Activated B cell treated with CpG ODN at 0.5 μM for 24 hours (primary cell): ENCODE data around the gene SYNE4. TPM values are rescaled to one million over a fixed set of nuclear protein-coding genes. Genes with fewer than 3 reads are reported as not detected.

ENCODE experiments used
- ATAC-seq: fragments of 200-7000 bp; cut with Tn5 transposase; one replicate; pipeline ENCODE4 v1.10.0; 2021; ENCODE audit warnings: low read depth, mild to moderate bottlenecking, moderate library complexity
- CTCF ChIA-PET: fragments of 350-600 bp; sonication (Branson Sonifier 250); formaldehyde crosslinking; loops from one replicate; lab custom pipeline; 2021; ENCODE audit warnings: antibody characterized with exemption; lab: Charles Lee
- POLR2A ChIA-PET: fragments of 350-600 bp; sonication (Branson Sonifier 250); formaldehyde crosslinking; loops from one replicate; lab custom pipeline; 2021; ENCODE audit warnings: antibody characterized with exemption; lab: Charles Lee
- DNase-seq: peaks from one replicate; pipeline ENCODE4 v3.0.0; 2022
- H3K27ac Mint-ChIP-seq: one replicate; pipeline ENCODE4 v1.8.0; 2020; ENCODE audit warnings: mixed read lengths
- H3K27me3 Mint-ChIP-seq: one replicate; pipeline ENCODE4 v1.8.0; 2021; ENCODE audit warnings: mixed read lengths
- H3K36me3 Mint-ChIP-seq: one replicate; pipeline ENCODE4 v1.8.0; 2021; ENCODE audit warnings: low read depth, mixed read lengths
- H3K4me1 Mint-ChIP-seq: one replicate; pipeline ENCODE4 v1.8.0; 2021; ENCODE audit warnings: mixed read lengths
- H3K4me3 Mint-ChIP-seq: one replicate; pipeline ENCODE4 v1.8.0; 2020; ENCODE audit warnings: mild to moderate bottlenecking, mixed read lengths
- H3K9me3 Mint-ChIP-seq: one replicate; pipeline ENCODE4 v1.8.0; 2020; ENCODE audit warnings: mixed read lengths
- CTCF ChIP-seq: fragments of 200-600 bp; IDR thresholded peaks from one replicate; pipeline ENCODE4 v1.8.0; 2022; ENCODE audit warnings: antibody characterized with exemption, mild to moderate bottlenecking
- intact Hi-C: fragments of 100-400 bp; cut with micrococcal nuclease; formaldehyde crosslinking; loops from one replicate; pipeline ENCODE4 v1.15.1; 2024
- total RNA-seq: library from RNA; stranded (reverse); gene quantifications from 2 replicates; pipeline ENCODE4 v1.2.3, GENCODE V29; 2022

The SYNE4 gene
- total RNA-seq, 1 donor from 2014 or later: 3.7 TPM

DNA sequence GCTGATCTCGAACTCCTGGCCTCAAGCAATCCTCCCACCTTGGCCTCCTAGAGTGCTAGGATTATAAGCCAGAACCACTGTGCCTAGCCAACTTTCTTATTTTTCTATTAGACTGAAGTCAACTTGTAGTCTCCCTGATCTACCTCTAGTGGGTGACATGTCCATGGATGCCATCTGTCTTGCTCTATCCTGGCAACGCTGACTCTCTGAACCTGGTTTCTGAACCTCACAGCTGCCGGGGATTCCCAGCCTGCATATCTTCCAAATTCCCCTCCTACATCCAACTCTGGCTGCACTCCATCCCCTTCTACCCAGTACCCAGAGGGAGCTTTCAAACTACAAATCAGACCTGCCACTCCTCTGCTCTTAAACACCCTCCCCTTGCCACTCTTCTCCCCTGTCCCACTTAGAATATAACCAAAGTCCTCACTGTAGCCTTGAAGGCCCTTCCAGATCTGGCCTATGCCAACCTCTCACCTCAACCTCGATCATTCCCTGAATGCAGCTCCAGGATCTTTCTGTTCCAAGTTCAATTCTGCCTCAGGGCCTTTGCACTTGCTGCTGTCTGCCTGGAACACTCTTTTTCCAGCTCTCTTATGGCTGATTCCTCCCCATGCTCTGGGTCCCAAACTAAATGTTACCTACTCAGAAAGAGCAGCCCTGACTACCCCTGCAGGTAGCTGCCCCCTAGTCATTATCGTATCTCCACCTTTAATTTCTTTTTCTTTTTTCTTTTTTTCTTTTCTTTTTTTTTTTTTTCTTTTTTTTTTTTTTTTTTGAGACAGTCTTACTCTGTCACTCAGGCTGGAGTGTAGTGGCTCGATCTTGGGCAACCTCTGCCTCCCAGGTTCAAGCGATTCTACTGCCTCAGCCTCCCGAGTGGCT, 21.9 kb upstream of the SYNE4 start:
- peaks cover 9% of the 10 kb centered on the region for H3K4me1 Mint-ChIP-seq
- DNase-seq (no peak), ATAC-seq (no peak)

GRCh38 chr19:36028313-36029041, 19.9 kb upstream of the SYNE4 start:
- no peak overlapping the region for H3K27ac Mint-ChIP-seq
- peaks cover 9% of the 10 kb centered on the region for H3K4me1 Mint-ChIP-seq
- ATAC-seq (no peak), DNase-seq (no peak)
- intact Hi-C loops: no loop called here
- CTCF ChIA-PET: no interaction called here
- peaks cover 6% of the 10 kb centered on the region for H3K36me3 Mint-ChIP-seq
- H3K27me3 Mint-ChIP-seq: peaks cover 1% of the 10 kb centered on the region
- no peak for TF ChIP-seq CTCF
- no peaks in the 10 kb centered on the region for H3K9me3 Mint-ChIP-seq
- POLR2A ChIA-PET: interaction anchor here (0.7 kb wide), 1 partner anchor 254 kb away, joined by 4 read pairs; no protein-coding TSS in a partner anchor
- H3K4me3 Mint-ChIP-seq: no peak overlapping the region

More for the DNA sequence above, 21.9 kb upstream of the SYNE4 start:
- intact Hi-C loops: no loop called here
- CTCF ChIA-PET: no interaction called here
- no peak overlapping the region for H3K27ac Mint-ChIP-seq
- POLR2A ChIA-PET: interaction anchor here (0.7 kb wide), 1 partner anchor 90 kb away, joined by 9 read pairs; no protein-coding TSS in a partner anchor
- H3K4me3 Mint-ChIP-seq: no peak overlapping the region
- no peak for TF ChIP-seq CTCF
- H3K9me3 Mint-ChIP-seq: no peaks in the 10 kb centered on the region
- H3K36me3 Mint-ChIP-seq: peaks cover 8% of the 10 kb centered on the region
- peaks cover 1% of the 10 kb centered on the region for H3K27me3 Mint-ChIP-seq

- peaks cover 11% of the 10 kb centered on the region for H3K36me3 Mint-ChIP-seq
Measured at GRCh38 chr19:36027696-36028095, 19.1 kb upstream of the SYNE4 start.

DNA sequence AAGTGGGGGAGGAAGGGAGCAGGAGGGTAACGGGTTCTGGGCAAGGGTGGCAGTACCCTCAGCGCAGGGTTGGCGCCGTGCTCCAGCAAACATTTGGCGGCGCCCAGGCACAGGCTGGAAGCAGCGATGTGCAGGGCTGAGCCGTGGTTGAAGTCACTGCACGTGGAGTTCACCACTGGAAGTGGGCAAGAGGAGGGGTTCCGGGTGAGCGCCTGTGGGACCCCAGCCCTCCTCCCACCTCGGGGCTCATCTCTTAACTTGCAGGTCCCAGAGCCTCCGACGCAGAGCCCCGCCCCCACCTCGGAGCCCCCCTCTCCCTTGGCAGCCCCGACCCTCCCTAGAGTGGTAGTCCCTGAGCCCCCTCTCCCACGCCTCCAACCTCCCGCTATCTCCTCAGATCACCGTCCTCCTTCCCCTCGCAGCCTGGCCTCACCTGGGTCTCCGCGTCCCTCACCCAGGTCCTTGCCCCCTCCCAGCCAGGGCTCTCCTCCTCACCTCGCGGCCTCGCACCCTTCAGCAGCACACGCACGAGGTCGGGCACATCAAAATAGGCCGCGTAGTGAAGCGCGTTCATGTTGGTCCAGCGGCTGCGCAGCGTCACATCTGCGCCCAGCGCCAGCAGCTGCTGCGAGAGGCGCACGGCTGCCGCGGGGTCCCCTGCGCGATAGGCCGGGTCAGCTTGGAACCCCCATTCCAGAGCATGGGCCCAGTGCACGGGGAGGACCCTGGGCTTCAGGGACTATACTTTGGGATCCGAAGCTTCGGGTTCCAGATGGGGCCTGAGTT, 17.7 kb upstream of the SYNE4 start:
- H3K27ac Mint-ChIP-seq: no peak overlapping the region
- H3K9me3 Mint-ChIP-seq: no peaks in the 10 kb centered on the region
- ChIA-PET CTCF (no interaction called here), POLR2A (no interaction called here)
- no peaks in the 10 kb centered on the region for H3K4me1 Mint-ChIP-seq
- H3K27me3 Mint-ChIP-seq: no peaks in the 10 kb centered on the region
- H3K36me3 Mint-ChIP-seq: peaks cover 13% of the 10 kb centered on the region
- TF ChIP-seq CTCF: no peak
- no peak overlapping the region for H3K4me3 Mint-ChIP-seq
- intact Hi-C loops: no loop called here
- no peak for ATAC-seq
- DNase-seq: no peak

More at GRCh38 chr19:36027696-36028095, 19.1 kb upstream of the SYNE4 start:
- ATAC-seq: no peak
- Mint-ChIP-seq H3K4me3 (no peak overlapping the region), H3K9me3 (no peaks in the 10 kb centered on the region), H3K4me1 (peaks cover 6% of the 10 kb centered on the region), H3K27ac (no peak overlapping the region), H3K27me3 (peaks cover 1% of the 10 kb centered on the region)
- CTCF ChIA-PET: no interaction called here
- intact Hi-C loops: no loop called here
- no peak for DNase-seq
- no peak for TF ChIP-seq CTCF
- POLR2A ChIA-PET: no interaction called here
